IMR-90 (cell line): Measurements from ENCODE around the gene RPUSD2. TPM values are rescaled to one million over a fixed set of nuclear protein-coding genes. Genes with fewer than 3 reads are reported as not detected.

Experiments
- ATAC-seq: fragments of 200-7000 bp; cut with Tn5 transposase; 2 replicates; pipeline ENCODE4 v1.9.1; 2020; ENCODE audit warnings: low read depth, mild to moderate bottlenecking, moderate library complexity
- BruUV-seq: library from RNA; stranded (reverse); fragments of 400-500 nt; replicated peaks from 2 replicates; lab custom pipeline; 2021; lab: Mats Ljungman, UMichigan
- CTCF ChIA-PET: fragments of 300-600 bp; formaldehyde crosslinking; extraction: SDS; loops from one replicate; lab custom pipeline; 2021; ENCODE audit warnings: antibody characterized with exemption; lab: Yijun Ruan, JAX
- POLR2A ChIA-PET: fragments of 300-600 bp; sonication (Branson Sonifier 250); formaldehyde crosslinking; loops from one replicate; lab custom pipeline; 2022; ENCODE audit warnings: antibody characterized with exemption; ENCODE audit not compliant: unreplicated experiment; lab: Charles Lee
- DNase-seq: peaks from one replicate; pipeline ENCODE4 v3.0.0; 2013
- H2AFZ ChIP-seq: replicated peaks from 2 replicates; pipeline ENCODE3; 2013; ENCODE audit warnings: low read length, mild to moderate bottlenecking; ENCODE audit not compliant: poor library complexity
- H2AK5ac ChIP-seq: 2 replicates; pipeline ENCODE4 v1.6.1; 2013; ENCODE audit warnings: low read depth, low read length, inconsistent platforms
- H2AK9ac ChIP-seq: replicated peaks from 2 replicates; pipeline ENCODE3; 2013; ENCODE audit warnings: mild to moderate bottlenecking, low read depth, low read length, moderate library complexity; ENCODE audit not compliant: poor library complexity
- H2BK120ac ChIP-seq: 2 replicates; pipeline ENCODE4 v1.6.1; 2013; ENCODE audit warnings: low read depth, low read length, inconsistent platforms
- H2BK15ac ChIP-seq: 3 replicates; pipeline ENCODE4 v1.6.1; 2013; ENCODE audit warnings: low read depth, low read length, inconsistent platforms
- H2BK20ac ChIP-seq: 2 replicates; pipeline ENCODE4 v1.6.1; 2013; ENCODE audit warnings: low read depth, mild to moderate bottlenecking, inconsistent platforms, low read length, moderate library complexity
- H2BK5ac ChIP-seq: 2 replicates; pipeline ENCODE4 v1.6.1; 2013; ENCODE audit warnings: mild to moderate bottlenecking, low read depth, low read length, inconsistent platforms; ENCODE audit not compliant: poor library complexity, severe bottlenecking
- H3K14ac ChIP-seq: replicated peaks from 2 replicates; pipeline ENCODE4 v1.6.1; 2013; ENCODE audit warnings: low read depth, low read length, inconsistent platforms
- H3K18ac ChIP-seq: 2 replicates; pipeline ENCODE4 v1.6.1; 2013; ENCODE audit warnings: low read depth, low read length, control low read depth
- H3K23ac ChIP-seq: 2 replicates; pipeline ENCODE4 v1.6.1; 2013; ENCODE audit warnings: low read depth, low read length, inconsistent platforms
- H3K27ac ChIP-seq: 2 replicates; pipeline ENCODE4 v1.5.1; 2013; ENCODE audit warnings: mild to moderate bottlenecking, control low read depth, low read length; ENCODE audit not compliant: insufficient read depth
- H3K27me3 ChIP-seq: 2 replicates; pipeline ENCODE4 v1.6.1; 2013; ENCODE audit warnings: low read length; ENCODE audit not compliant: control insufficient read depth, insufficient read depth
- H3K36me3 ChIP-seq: 2 replicates; pipeline ENCODE4 v1.6.1; 2013; ENCODE audit warnings: low read length, mixed read lengths; ENCODE audit not compliant: control insufficient read depth, insufficient read depth
- H3K4ac ChIP-seq: 2 replicates; pipeline ENCODE4 v1.6.1; 2013; ENCODE audit warnings: low read depth, low read length, inconsistent platforms
- H3K4me1 ChIP-seq: 2 replicates; pipeline ENCODE4 v1.6.1; 2013; ENCODE audit warnings: low read length, mixed read lengths; ENCODE audit not compliant: control insufficient read depth, insufficient read depth
- H3K4me2 ChIP-seq: 2 replicates; pipeline ENCODE4 v1.6.1; 2013; ENCODE audit warnings: low read depth, mild to moderate bottlenecking, control low read depth, low read length, moderate library complexity
- H3K4me3 ChIP-seq: 2 replicates; pipeline ENCODE4 v1.5.1; 2013; ENCODE audit warnings: low read depth, mild to moderate bottlenecking, control low read depth, low read length, moderate library complexity; ENCODE audit not compliant: insufficient read depth
- H3K56ac ChIP-seq: 2 replicates; pipeline ENCODE4 v1.6.1; 2013; ENCODE audit warnings: low read length, inconsistent platforms; ENCODE audit not compliant: insufficient read depth; ENCODE audit errors: extremely low read depth
- H3K79me1 ChIP-seq, 2 experiments: 2 replicates each; pipeline ENCODE4 v1.6.1; 2013; ENCODE audit warnings: low read length in 2 of 2, inconsistent platforms in 1 of 2, low read depth in 1 of 2
- H3K9ac ChIP-seq: 2 replicates; pipeline ENCODE4 v1.6.1; 2013; ENCODE audit warnings: low read depth, low read length, control low read depth
- H3K9me1 ChIP-seq: 2 replicates; pipeline ENCODE4 v1.6.1; 2013; ENCODE audit warnings: low read length, inconsistent platforms; ENCODE audit not compliant: insufficient read depth
- H3K9me3 ChIP-seq: 2 replicates; pipeline ENCODE4 v1.6.1; 2013; ENCODE audit warnings: low read length; ENCODE audit not compliant: control insufficient read depth, insufficient read depth
- H4K20me1 ChIP-seq: 2 replicates; pipeline ENCODE4 v1.6.1; 2013; ENCODE audit warnings: low read length, inconsistent platforms; ENCODE audit not compliant: insufficient read depth
- H4K5ac ChIP-seq: 2 replicates; pipeline ENCODE4 v1.6.1; 2013; ENCODE audit warnings: mild to moderate bottlenecking, low read depth, low read length, control low read depth
- H4K8ac ChIP-seq, 2 experiments: 2 replicates each; pipeline ENCODE4 v1.6.1; 2013; ENCODE audit warnings: low read depth in 2 of 2, low read length in 2 of 2, control low read depth in 1 of 2, inconsistent platforms in 1 of 2
- H4K91ac ChIP-seq: 2 replicates; pipeline ENCODE4 v1.6.1; 2013; ENCODE audit warnings: low read depth, low read length, inconsistent platforms; ENCODE audit not compliant: insufficient read depth
- CEBPB ChIP-seq: IDR thresholded peaks from 2 replicates; pipeline ENCODE4 v1.6.1; 2012; ENCODE audit warnings: low read depth, low read length, improper control_type of control experiment
- CHD1 ChIP-seq: IDR thresholded peaks from 2 replicates; pipeline ENCODE4 v1.6.1; 2012; ENCODE audit warnings: low read depth, low read length, improper control_type of control experiment
- MAFK ChIP-seq: IDR thresholded peaks from 2 replicates; pipeline ENCODE4 v1.6.1; 2012; ENCODE audit warnings: low read depth, low read length, improper control_type of control experiment
- MAZ ChIP-seq: IDR thresholded peaks from 2 replicates; pipeline ENCODE4 v1.6.1; 2012; ENCODE audit warnings: low read depth, mild to moderate bottlenecking, low read length, improper control_type of control experiment, moderate library complexity, borderline replicate concordance
- MXI1 ChIP-seq: IDR thresholded peaks from 2 replicates; pipeline ENCODE4 v1.6.1; 2012; ENCODE audit warnings: low read depth, mild to moderate bottlenecking, low read length, moderate library complexity, borderline replicate concordance
- NFE2L2 ChIP-seq: fragments of 150-350 bp; IDR thresholded peaks from 2 replicates; pipeline ENCODE4 v1.6.1; 2016; ENCODE audit warnings: low read depth, mild to moderate bottlenecking, low read length
- POLR2A ChIP-seq: IDR thresholded peaks from 2 replicates; pipeline ENCODE4 v1.6.1; 2012; ENCODE audit warnings: mild to moderate bottlenecking, low read depth, low read length
- RCOR1 ChIP-seq: IDR thresholded peaks from 2 replicates; pipeline ENCODE4 v1.6.1; 2012; ENCODE audit warnings: mild to moderate bottlenecking, low read length, improper control_type of control experiment; ENCODE audit not compliant: insufficient replicate concordance
- RFX5 ChIP-seq: IDR thresholded peaks from 2 replicates; pipeline ENCODE4 v1.8.0; 2012; ENCODE audit warnings: low read depth, mild to moderate bottlenecking, low read length, moderate library complexity
- SMC3 ChIP-seq: fragments of 150-350 bp; IDR thresholded peaks from 2 replicates; pipeline ENCODE4 v1.6.1; 2016; ENCODE audit warnings: low read depth, mild to moderate bottlenecking, antibody characterized with exemption, low read length, moderate library complexity
- USF2 ChIP-seq: fragments of 150-350 bp; IDR thresholded peaks from 2 replicates; pipeline ENCODE4 v1.6.1; 2017; ENCODE audit warnings: mild to moderate bottlenecking, antibody characterized with exemption, low read length, low read depth
- WGBS, 2 experiments: methylation state at CpG; one replicate each; pipeline versions ENCODE4 v1.1.5 to v1.1.7; 2013; ENCODE audit warnings: missing lambda C conversion rate in 2 of 2; ENCODE audit not compliant: insufficient read length in 1 of 2; ENCODE audit errors: extremely low coverage in 2 of 2; 5-methylcytosine and 5-hydroxymethylcytosine counted together
- dilution Hi-C: fragments of 300-500 bp; cut with HindIII; formaldehyde crosslinking; loops from one replicate; pipeline ENCODE4 v1.14.3; 2018; ENCODE audit warnings: low sequenced_read_pairs; ENCODE audit not compliant: unreplicated experiment
- in situ Hi-C: fragments of 300-500 bp; cut with MboI; formaldehyde crosslinking; loops from 3 replicates; pipeline ENCODE4 v1.14.3; 2019; ENCODE audit warnings: low sequenced_read_pairs, inconsistent platforms, mixed read lengths
- intact Hi-C: fragments of 100-400 bp; cut with micrococcal nuclease; formaldehyde crosslinking; loops from 2 replicates; pipeline ENCODE4 v1.10.0; 2022
- polyA plus RNA-seq, 3 experiments: library from polyadenylated mRNA; depleted of rRNA; stranded (reverse); fragments of >200 nt; gene quantifications; 2 replicates each; pipeline ENCODE4 v1.2.3, GENCODE V29; 2012; ENCODE audit warnings: low replicate concordance in 1 of 3
- total RNA-seq: library from RNA; depleted of rRNA; stranded (reverse); fragments of >200 nt; gene quantifications from 2 replicates; pipeline ENCODE4 v1.2.3, GENCODE V29; 2012
- TF ChIP-seq, protein P1 (sequence below): conservative IDR thresholded peaks from 2 replicates; pipeline ENCODE4 v1.5.1; 2012; ENCODE audit warnings: mild to moderate bottlenecking, low read depth, low read length, improper control_type of control experiment
- TF ChIP-seq, protein P2 (sequence below): fragments of 150-350 bp; IDR thresholded peaks from 2 replicates; pipeline ENCODE4 v1.6.1; 2016; ENCODE audit warnings: low read depth, mild to moderate bottlenecking, low read length, moderate library complexity, borderline replicate concordance

The RPUSD2 gene
- total and polyA plus RNA-seq, 2 of the 4 experiments (the other 2 are of a cell fraction): 7.4 to 13.4 TPM

GRCh38 chr15:40564591-40565332, 4.3 kb upstream of the RPUSD2 start, which contains the start of gene CCDC32:
Gene CCDC32 (minus strand): TSS chr15:40565042. CDS start chr15:40563015, 2,027 bp downstream.
- peak within 1 kb of the TSS; percentile 34 for H3K23ac ChIP-seq
- TSS peak; percentile 66 for BruUV-seq
- no peaks in the 10 kb centered on the region for H3K27me3 ChIP-seq
- H2AK5ac ChIP-seq: no peak within 1 kb of the TSS
- H3K27ac ChIP-seq: peak within 1 kb of the TSS; percentile 39
- H3K4ac ChIP-seq: peak within 1 kb of the TSS; percentile 65
- H3K36me3 ChIP-seq: peaks cover 2% of the 10 kb centered on the region; the same call in 1 of the 2 replicates
- no peak within 1 kb of the TSS for H3K18ac ChIP-seq
- H3K14ac ChIP-seq: 0 out of 2 replicates have a peak within 1 kb of the TSS, but pooled peaks have one; percentile 33
- H4K20me1 ChIP-seq: no peaks in the 10 kb centered on the region
- no peak within 1 kb of the TSS for H2BK120ac ChIP-seq
- DNase-seq: peak; percentile 98
- H3K9me3 ChIP-seq: no peaks in the 10 kb centered on the region
- peak; percentile 97 for ATAC-seq
- WGBS, 2 experiments: 0% methylated on average over 8 of the region's 40 CpGs; no CpG with 5 or more reads in 1 of the 2 experiments
- intact Hi-C loops (no loop called here), in situ Hi-C loops (no loop called here), dilution Hi-C loops (no loop called here)
- POLR2A ChIA-PET: interaction anchor here (0.5 kb wide), 1 partner anchor 31 kb away, joined by 3 read pairs; no protein-coding TSS in a partner anchor
- peak within 1 kb of the TSS; percentile 59 for H3K56ac ChIP-seq
- no peak within 1 kb of the TSS for H2BK20ac ChIP-seq
- H2AFZ ChIP-seq: peak within 1 kb of the TSS; percentile 97
- peak within 1 kb of the TSS; percentile 66 for H3K4me3 ChIP-seq
- CTCF ChIA-PET: interaction anchor here (0.9 to 1.7 kb wide), 3 partner anchors 25 to 330 kb away, joined by 3 to 6 read pairs (median 3); no protein-coding TSS in a partner anchor
- H2BK15ac ChIP-seq: no peak within 1 kb of the TSS
- no peak within 1 kb of the TSS; the same call in 1 of the 2 replicates for H4K91ac ChIP-seq
- peak within 1 kb of the TSS in 1 of 2 experiments; percentile 94; a peak in 2 of 4 replicates for H4K8ac ChIP-seq
- peak within 1 kb of the TSS; percentile 77 for H2AK9ac ChIP-seq
- peak within 1 kb of the TSS; percentile 55 for H3K9ac ChIP-seq
- no peaks in the 10 kb centered on the region for H3K9me1 ChIP-seq
- no peaks in the 10 kb centered on the region for H3K4me1 ChIP-seq
- H3K79me1 ChIP-seq: peaks cover 15 to 30% of the 10 kb centered on the region in 2 experiments
- H2BK5ac ChIP-seq: peak within 1 kb of the TSS; percentile 35
- H3K4me2 ChIP-seq: peak within 1 kb of the TSS; percentile 91
- H4K5ac ChIP-seq: peak within 1 kb of the TSS; percentile 65; the same call in 1 of the 2 replicates
- TF ChIP-seq USF2 (peak; percentile 98), CHD1 (no peak), NFE2L2 (no peak), RCOR1 (no peak), SMC3 (no peak), CEBPB (no peak), MXI1 (peak; percentile 63; the same call in 1 of the 2 replicates), MAFK (peak; percentile 26; the same call in 1 of the 2 replicates), POLR2A (peak; percentile 85), RFX5 (no peak), MAZ (peak; percentile 84; the same call in 1 of the 2 replicates)
- TF ChIP-seq, protein P1, sequence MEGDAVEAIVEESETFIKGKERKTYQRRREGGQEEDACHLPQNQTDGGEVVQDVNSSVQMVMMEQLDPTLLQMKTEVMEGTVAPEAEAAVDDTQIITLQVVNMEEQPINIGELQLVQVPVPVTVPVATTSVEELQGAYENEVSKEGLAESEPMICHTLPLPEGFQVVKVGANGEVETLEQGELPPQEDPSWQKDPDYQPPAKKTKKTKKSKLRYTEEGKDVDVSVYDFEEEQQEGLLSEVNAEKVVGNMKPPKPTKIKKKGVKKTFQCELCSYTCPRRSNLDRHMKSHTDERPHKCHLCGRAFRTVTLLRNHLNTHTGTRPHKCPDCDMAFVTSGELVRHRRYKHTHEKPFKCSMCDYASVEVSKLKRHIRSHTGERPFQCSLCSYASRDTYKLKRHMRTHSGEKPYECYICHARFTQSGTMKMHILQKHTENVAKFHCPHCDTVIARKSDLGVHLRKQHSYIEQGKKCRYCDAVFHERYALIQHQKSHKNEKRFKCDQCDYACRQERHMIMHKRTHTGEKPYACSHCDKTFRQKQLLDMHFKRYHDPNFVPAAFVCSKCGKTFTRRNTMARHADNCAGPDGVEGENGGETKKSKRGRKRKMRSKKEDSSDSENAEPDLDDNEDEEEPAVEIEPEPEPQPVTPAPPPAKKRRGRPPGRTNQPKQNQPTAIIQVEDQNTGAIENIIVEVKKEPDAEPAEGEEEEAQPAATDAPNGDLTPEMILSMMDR: no peak
- TF ChIP-seq, protein P2, sequence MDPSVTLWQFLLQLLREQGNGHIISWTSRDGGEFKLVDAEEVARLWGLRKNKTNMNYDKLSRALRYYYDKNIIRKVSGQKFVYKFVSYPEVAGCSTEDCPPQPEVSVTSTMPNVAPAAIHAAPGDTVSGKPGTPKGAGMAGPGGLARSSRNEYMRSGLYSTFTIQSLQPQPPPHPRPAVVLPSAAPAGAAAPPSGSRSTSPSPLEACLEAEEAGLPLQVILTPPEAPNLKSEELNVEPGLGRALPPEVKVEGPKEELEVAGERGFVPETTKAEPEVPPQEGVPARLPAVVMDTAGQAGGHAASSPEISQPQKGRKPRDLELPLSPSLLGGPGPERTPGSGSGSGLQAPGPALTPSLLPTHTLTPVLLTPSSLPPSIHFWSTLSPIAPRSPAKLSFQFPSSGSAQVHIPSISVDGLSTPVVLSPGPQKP: no peak
